NCI-H524 (cell line): Measurements from ENCODE around the gene THRAP3.

Source experiments
- DNase-seq, 2 experiments: peaks; one replicate each; lab custom pipeline; 2025; lab: John Stamatoyannopoulos, UW

Gene THRAP3

GRCh38 chr1:36301220-36301619 is 77.0 kb downstream of the THRAP3 start:
- no peak for DNase-seq

- DNase-seq: no peak
Measured at GRCh38 chr1:36303244-36303643, 79.0 kb downstream of the THRAP3 start.

- no peak for DNase-seq
Measured at GRCh38 chr1:36303650-36304360, 79.6 kb downstream of the THRAP3 start.

GRCh38 chr1:36304521-36304920 is 80.3 kb downstream of the THRAP3 start:
- no peak for DNase-seq

GRCh38 chr1:36304970-36305914 is 81.0 kb downstream of the THRAP3 start:
- no peak for DNase-seq

- no peak for DNase-seq
Measured at GRCh38 chr1:36305915-36306209, 81.6 kb downstream of the THRAP3 start.

GRCh38 chr1:36306210-36306901 is 82.1 kb downstream of the THRAP3 start, which contains the start of gene SH3D21:
Gene SH3D21, plus strand, starts transcription at chr1:36306368. Its CDS starts 53 bp downstream, at chr1:36306421.
- DNase-seq: no peak

- peak; percentile 78 to 94 for DNase-seq
Measured at GRCh38 chr1:36306902-36307456, 82.7 kb downstream of the THRAP3 start.

GRCh38 chr1:36307601-36308330 is 83.5 kb downstream of the THRAP3 start:
- DNase-seq: no peak

- no peak for DNase-seq
Measured at GRCh38 chr1:36309397-36309796, 85.2 kb downstream of the THRAP3 start.

- no peak for DNase-seq
Measured at GRCh38 chr1:36320291-36320761, 96.1 kb downstream of the THRAP3 start.

- DNase-seq: no peak
Measured at GRCh38 chr1:36320767-36321118, 96.5 kb downstream of the THRAP3 start.

GRCh38 chr1:36321119-36321951 is 97.1 kb downstream of the THRAP3 start:
- DNase-seq: no peak

GRCh38 chr1:36322041-36322785 is 98.0 kb downstream of the THRAP3 start:
- no peak for DNase-seq

- DNase-seq: no peak
Measured at GRCh38 chr1:36322786-36323635, 98.8 kb downstream of the THRAP3 start.

GRCh38 chr1:36323636-36324352 is 99.6 kb downstream of the THRAP3 start, which contains the start of gene EVA1B:
Gene EVA1B, minus strand, starts transcription at chr1:36323645. Its CDS starts 608 bp downstream, at chr1:36323037.
- DNase-seq: no peak

- DNase-seq: no peak
Measured at GRCh38 chr1:36324353-36324703, 100.1 kb downstream of the THRAP3 start.

GRCh38 chr1:36326499-36326898 is 102.3 kb downstream of the THRAP3 start:
- no peak for DNase-seq
